ENCODE results near the gene CCHCR1. TPM values are rescaled to one million over a fixed set of nuclear protein-coding genes. Genes with fewer than 3 reads are reported as not detected.

Gene CCHCR1
- total and polyA plus RNA-seq, 2 of the 13 experiments (the other 11 are each of a cell fraction or from before 2014, with no cell fraction given): 14.6 to 28.2 TPM

- 0 out of 2 replicates have a peak overlapping the region, but pooled peaks have one; percentile 34 for H3K4me2 ChIP-seq (ENCODE audit: low read depth, low read length)
- H3K4me1 ChIP-seq (ENCODE audit: insufficient read depth, low read length): peaks cover 9% of the 10 kb centered on the region; the same call in 1 of the 2 replicates
- H3K27me3 ChIP-seq (ENCODE audit: control insufficient read depth in 1 of 2, insufficient read depth in 2 of 2, low read length in 2 of 2): peaks cover 5 to 83% of the 10 kb centered on the region in 2 experiments; a peak in 4 of 5 replicates
- H3K9me3 ChIP-seq (ENCODE audit: low read length): no peaks in the 10 kb centered on the region
- DNase-seq (ENCODE audit: low spot score): peak; percentile 25
- ChIA-PET POLR2A (interaction anchor here (0.8 kb wide), 1 partner anchor 28 kb away, joined by 3 read pairs; no protein-coding TSS in a partner anchor), CTCF (ENCODE audit: low intra/inter-chr PET ratio, low total read pairs) (no interaction called here)
- peak; percentile 23 for FAIRE-seq
- H3K36me3 ChIP-seq (replicated peaks in 1 of 2; ENCODE audit: control insufficient read depth in 1 of 2, insufficient read depth in 2 of 2, low read length in 2 of 2): no peaks in the 10 kb centered on the region
- no peak overlapping the region for H3K27ac ChIP-seq (ENCODE audit: extremely low read length, insufficient read depth, low read length)
- H2AFZ ChIP-seq (ENCODE audit: low read length): no peak overlapping the region
- no TSS peak for BruUV-seq (replicated peaks)
- no peaks in the 10 kb centered on the region for H3K79me2 ChIP-seq (ENCODE audit: insufficient read depth, low read length)
- peak; percentile 21; the same call in 1 of the 2 replicates for TF ChIP-seq CTCF (CRISPR knock-in tag; IDR thresholded peaks at IDR 0.05)
- no peak for TF ChIP-seq ZFP36 (IDR thresholded peaks at IDR 0.05; ENCODE audit: borderline replicate concordance, low read depth, low read length, partially characterized antibody)
- no peak for TF ChIP-seq RCOR2 (CRISPR knock-in tag; IDR thresholded peaks at IDR 0.05)
- no peaks in the 10 kb centered on the region for H4K20me1 ChIP-seq (ENCODE audit: insufficient read depth, low read length)
- 39% methylated on average over 9 of the region's 9 CpGs for WGBS (ENCODE audit: low lambda C conversion rate)
- in situ Hi-C loops (cut with HindIII; ENCODE audit: extremely low pct_ligation_motif_present, low pct_unique_long_range_greater_than_20kb) (no loop called here), intact Hi-C loops (cut with micrococcal nuclease; ENCODE audit: unreplicated experiment) (no loop called here)
- H3K9ac ChIP-seq (ENCODE audit: insufficient read depth, low read depth, low read length): no peak overlapping the region
- no peak overlapping the region; a peak in 1 of 6 replicates for H3K4me3 ChIP-seq (replicated peaks in 1 of 3; ENCODE audit: insufficient read depth in 1 of 3, low read depth in 2 of 3, low read length in 3 of 3)
- ATAC-seq: peak; percentile 20; the same call in 2 of the 3 replicates
These were observed 42.4 kb downstream of the CCHCR1 start for GRCh38 chr6:31114970-31115849.

GRCh38 chr6:31114541-31114878 lies 43.1 kb downstream of the CCHCR1 start, which contains the start of gene PSORS1C1:
Gene PSORS1C1 (plus strand): TSS chr6:31114800. CDS start chr6:31129633, 14,833 bp downstream.
- peak; percentile 49 for DNase-seq (ENCODE audit: low spot score)
- peak; percentile 66 for ATAC-seq
- in situ Hi-C loops (cut with HindIII; ENCODE audit: extremely low pct_ligation_motif_present, low pct_unique_long_range_greater_than_20kb) (no loop called here), intact Hi-C loops (cut with micrococcal nuclease; ENCODE audit: unreplicated experiment) (no loop called here)
- Histone ChIP-seq H3K4me1 (ENCODE audit: insufficient read depth, low read length) (peaks cover 9% of the 10 kb centered on the region; the same call in 1 of the 2 replicates), H3K36me3 (replicated peaks in 1 of 2; ENCODE audit: control insufficient read depth in 1 of 2, insufficient read depth in 2 of 2, low read length in 2 of 2) (no peaks in the 10 kb centered on the region), H3K9ac (ENCODE audit: insufficient read depth, low read depth, low read length) (no peak within 1 kb of the TSS), H3K9me3 (ENCODE audit: low read length) (no peaks in the 10 kb centered on the region), H3K4me2 (ENCODE audit: low read depth, low read length) (peak within 1 kb of the TSS; percentile 34; the same call in 1 of the 2 replicates), H3K4me3 (replicated peaks in 1 of 3; ENCODE audit: insufficient read depth in 1 of 3, low read depth in 2 of 3, low read length in 3 of 3) (no peak within 1 kb of the TSS; a peak in 1 of 6 replicates), H3K79me2 (ENCODE audit: insufficient read depth, low read length) (no peaks in the 10 kb centered on the region), H2AFZ (ENCODE audit: low read length) (no peak within 1 kb of the TSS), H3K27ac (ENCODE audit: extremely low read length, insufficient read depth, low read length) (no peak within 1 kb of the TSS), H3K27me3 (ENCODE audit: control insufficient read depth in 1 of 2, insufficient read depth in 2 of 2, low read length in 2 of 2) (peaks cover 7 to 89% of the 10 kb centered on the region in 2 experiments), H4K20me1 (ENCODE audit: insufficient read depth, low read length) (no peaks in the 10 kb centered on the region)
- TF ChIP-seq ARNT (IDR thresholded peaks at IDR 0.05) (no peak), ZSCAN30 (CRISPR knock-in tag; IDR thresholded peaks at IDR 0.05) (no peak), SMAD1 (CRISPR knock-in tag; IDR thresholded peaks at IDR 0.05; ENCODE audit: borderline replicate concordance, low read depth) (no peak), EED (CRISPR knock-in tag; IDR thresholded peaks at IDR 0.05) (0 out of 2 replicates have a peak, but pooled peaks have one; percentile 25), HIVEP1 (CRISPR knock-in tag; IDR thresholded peaks at IDR 0.05) (no peak), SETDB1 (CRISPR knock-in tag; IDR thresholded peaks at IDR 0.05; ENCODE audit: borderline replicate concordance) (no peak), FOXA1 (IDR thresholded peaks at IDR 0.05) (no peak), FOXA1 (CRISPR knock-in tag; IDR thresholded peaks at IDR 0.05) (no peak), ZNF543 (CRISPR knock-in tag; IDR thresholded peaks at IDR 0.05) (no peak), ZNF329 (CRISPR knock-in tag; IDR thresholded peaks at IDR 0.05; ENCODE audit: low read depth) (no peak), HOXA7 (CRISPR knock-in tag; IDR thresholded peaks at IDR 0.05) (no peak), FOSL2 (CRISPR knock-in tag; IDR thresholded peaks at IDR 0.05) (peak; percentile 76), TFAP4 (IDR thresholded peaks at IDR 0.05; ENCODE audit: borderline replicate concordance, low read depth) (peak; percentile 17; the same call in 1 of the 2 replicates)
- POLR2A ChIA-PET: interaction anchor here (0.8 kb wide), 1 partner anchor 27 kb away, joined by 3 read pairs; no protein-coding TSS in a partner anchor
- no TSS peak for BruUV-seq (replicated peaks)
- FAIRE-seq: no peak
- 2% methylated on average over 3 of the region's 3 CpGs for WGBS (ENCODE audit: low lambda C conversion rate)
- CTCF ChIA-PET (ENCODE audit: low intra/inter-chr PET ratio, low total read pairs): no interaction called here

Measured in HepG2 (cell line).